T-helper 1 cell treated with Interleukin-12 subunit alpha and Interleukin-12 subunit beta and Interleukin-4 antibody, amounts not matched to agents 30 μg/mL and 1 μg/mL, for 36 hours (primary cell): ENCODE data around the gene HAO2.

Experiments used
- H3K27ac Mint-ChIP-seq: one replicate; pipeline ENCODE4 v1.8.0; 2021; ENCODE audit warnings: mild to moderate bottlenecking, mixed read lengths
- H3K27me3 Mint-ChIP-seq: one replicate; pipeline ENCODE4 v1.8.0; 2021; ENCODE audit warnings: low read depth, mixed read lengths
- H3K36me3 Mint-ChIP-seq: one replicate; pipeline ENCODE4 v1.8.0; 2021; ENCODE audit warnings: low read depth, mixed read lengths
- H3K4me1 Mint-ChIP-seq: one replicate; pipeline ENCODE4 v1.8.0; 2021; ENCODE audit warnings: low read depth, mixed read lengths
- H3K4me3 Mint-ChIP-seq: one replicate; pipeline ENCODE4 v1.8.0; 2021; ENCODE audit warnings: mild to moderate bottlenecking, moderate library complexity, mixed read lengths
- H3K9me3 Mint-ChIP-seq: one replicate; pipeline ENCODE4 v1.8.0; 2021; ENCODE audit warnings: mixed read lengths

HAO2 gene

DNA sequence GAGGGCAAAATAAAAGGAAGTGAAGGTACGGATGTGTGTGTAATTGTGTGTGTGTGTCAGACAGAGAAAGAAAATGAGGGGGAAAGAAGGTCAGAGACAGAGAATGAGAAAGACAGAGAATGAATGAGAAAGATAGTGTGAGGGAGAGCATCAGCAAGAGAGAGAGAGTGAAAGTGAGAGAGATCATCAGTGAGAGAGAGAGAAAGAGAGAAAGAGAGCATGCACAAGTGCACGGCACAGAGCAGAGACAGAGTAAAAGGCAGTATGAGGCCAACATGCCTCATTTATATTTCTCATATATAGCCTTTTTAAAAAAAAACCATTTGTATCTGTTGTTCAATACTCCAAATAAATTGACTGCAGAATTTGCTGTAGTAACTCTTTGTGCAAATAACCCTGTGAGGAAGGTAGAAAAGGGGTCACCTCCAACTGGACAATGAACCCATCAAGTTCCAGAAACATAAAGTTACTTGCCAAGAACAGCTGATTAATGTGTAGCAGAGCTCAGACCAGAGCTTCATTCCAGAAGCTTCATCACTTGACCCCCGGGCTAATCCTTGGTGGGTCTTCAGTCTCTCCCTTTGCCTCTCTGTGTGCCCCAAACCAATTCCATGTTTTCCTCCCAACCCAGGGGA, 47.5 kb downstream of the HAO2 start:
- no peaks in the 10 kb centered on the region for H3K4me1 Mint-ChIP-seq
- H3K36me3 Mint-ChIP-seq, result no peaks in the 10 kb centered on the region
- no peaks in the 10 kb centered on the region for H3K27me3 Mint-ChIP-seq
- H3K27ac Mint-ChIP-seq, result no peak overlapping the region
- no peaks in the 10 kb centered on the region for H3K9me3 Mint-ChIP-seq
- no peak overlapping the region for H3K4me3 Mint-ChIP-seq

DNA sequence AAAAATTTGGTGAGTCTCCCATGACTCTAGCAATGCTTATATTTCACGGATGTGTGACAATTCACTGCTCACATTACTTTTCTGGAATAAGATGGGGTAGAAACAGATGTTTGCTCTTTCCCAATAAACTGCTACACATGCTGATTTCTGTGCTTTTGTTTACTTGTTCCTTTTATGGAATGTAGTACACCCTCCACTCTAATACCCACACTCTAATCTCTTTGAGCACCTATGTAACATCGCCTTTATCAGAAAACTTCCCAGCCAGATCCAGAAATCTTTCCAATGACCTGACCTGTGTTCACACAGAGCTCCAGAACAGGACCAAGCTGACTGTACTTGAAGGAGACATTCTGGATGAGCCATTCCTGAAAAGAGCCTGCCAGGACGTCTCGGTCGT, 50.5 kb downstream of the HAO2 start:
- Mint-ChIP-seq H3K4me3 (no peak overlapping the region), H3K27me3 (no peaks in the 10 kb centered on the region), H3K36me3 (no peaks in the 10 kb centered on the region)

DNA sequence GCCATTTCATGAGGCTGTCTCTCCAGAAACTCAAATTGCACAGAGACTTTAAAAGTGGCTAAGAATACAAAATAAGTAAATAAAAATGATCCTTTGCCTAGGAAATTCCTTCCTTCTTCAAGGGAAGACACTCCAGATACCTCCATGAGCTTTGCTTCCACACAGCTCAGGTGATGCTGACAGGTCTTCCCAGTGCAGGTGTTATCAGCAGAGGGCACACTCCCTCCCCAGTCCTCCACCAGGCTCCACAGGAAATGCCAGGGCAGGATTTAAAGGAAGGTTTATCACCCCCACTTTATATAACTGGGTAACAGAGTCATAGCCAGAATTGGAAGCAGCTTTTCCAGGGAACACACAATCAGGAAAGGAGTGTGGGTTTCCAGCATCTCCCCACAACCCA, 52.1 kb downstream of the HAO2 start:
- Mint-ChIP-seq H3K27me3 (no peaks in the 10 kb centered on the region), H3K4me3 (no peak overlapping the region)

More for the DNA sequence above, 50.5 kb downstream of the HAO2 start:
- Mint-ChIP-seq H3K27ac (no peak overlapping the region), H3K4me1 (no peaks in the 10 kb centered on the region), H3K9me3 (no peaks in the 10 kb centered on the region)

DNA sequence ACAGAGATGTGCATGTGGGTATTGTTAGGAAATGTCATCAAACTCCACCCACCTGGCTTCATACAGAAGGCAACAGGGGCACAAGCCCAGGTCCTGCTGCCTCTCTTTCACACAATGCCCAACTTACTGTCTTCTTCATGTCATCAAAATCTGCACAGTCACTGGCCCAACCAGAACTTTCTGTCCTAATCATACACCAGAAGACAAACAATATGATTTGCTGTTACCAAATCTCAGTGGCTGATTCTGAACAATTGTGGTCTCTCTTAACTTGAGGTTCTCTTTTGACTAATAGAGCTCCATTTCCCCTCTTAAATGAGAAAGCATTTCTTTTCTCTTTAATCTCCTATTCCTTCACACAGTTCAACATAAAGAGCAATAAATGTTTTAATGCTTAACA, 54.0 kb downstream of the HAO2 start:
- Mint-ChIP-seq H3K27ac (no peak overlapping the region), H3K4me3 (no peak overlapping the region), H3K36me3 (no peaks in the 10 kb centered on the region), H3K9me3 (no peaks in the 10 kb centered on the region), H3K27me3 (no peaks in the 10 kb centered on the region), H3K4me1 (no peaks in the 10 kb centered on the region)

More for the DNA sequence above, 52.1 kb downstream of the HAO2 start:
- Mint-ChIP-seq H3K36me3 (no peaks in the 10 kb centered on the region), H3K9me3 (no peaks in the 10 kb centered on the region), H3K4me1 (no peaks in the 10 kb centered on the region), H3K27ac (no peak overlapping the region)

DNA sequence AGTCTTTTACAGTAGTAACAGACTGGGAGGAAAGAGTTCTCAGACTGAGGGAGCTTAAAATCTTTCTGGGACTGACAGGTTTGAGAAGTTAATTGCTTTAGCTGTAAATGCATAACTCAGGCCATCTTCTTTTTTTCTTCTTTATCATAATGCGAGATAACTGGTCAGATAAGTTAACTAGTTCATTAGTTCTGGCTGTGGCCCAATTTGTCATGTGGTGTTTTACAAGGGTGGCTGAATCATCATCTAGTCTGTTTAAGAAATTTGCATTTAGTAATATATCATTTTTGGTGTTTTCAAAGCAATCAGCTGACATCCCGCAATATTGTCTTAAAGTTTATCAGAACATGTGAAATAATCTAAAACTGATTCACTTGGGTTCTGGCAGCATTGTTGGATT, 60.4 kb downstream of the HAO2 start:
- H3K36me3 Mint-ChIP-seq, result no peaks in the 10 kb centered on the region
- no peaks in the 10 kb centered on the region for H3K27me3 Mint-ChIP-seq
- no peak overlapping the region for H3K27ac Mint-ChIP-seq
- no peaks in the 10 kb centered on the region for H3K4me1 Mint-ChIP-seq
- H3K9me3 Mint-ChIP-seq, result no peaks in the 10 kb centered on the region
- no peak overlapping the region for H3K4me3 Mint-ChIP-seq

DNA sequence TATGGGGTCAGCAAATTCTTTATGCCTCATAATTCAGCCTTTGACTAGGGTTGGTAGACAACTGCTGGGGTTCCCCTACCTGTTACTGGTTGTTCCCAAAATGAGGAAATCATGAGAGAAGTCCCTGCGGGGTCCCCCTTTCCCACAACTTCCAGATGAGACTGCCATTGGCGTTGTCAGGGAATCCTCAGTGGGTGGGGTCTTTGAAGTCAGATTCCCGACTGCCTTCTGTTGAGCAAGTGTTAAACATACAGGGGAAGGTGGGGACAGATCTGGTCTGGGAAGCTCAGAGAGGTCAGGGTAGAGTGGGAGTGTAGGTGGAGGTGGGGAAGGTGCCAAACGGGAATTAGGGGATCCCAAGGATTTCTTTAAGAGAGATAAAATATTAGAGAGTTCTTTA, 61.1 kb downstream of the HAO2 start:
- Mint-ChIP-seq H3K27me3 (no peaks in the 10 kb centered on the region), H3K27ac (no peak overlapping the region), H3K9me3 (no peaks in the 10 kb centered on the region), H3K4me3 (no peak overlapping the region), H3K36me3 (no peaks in the 10 kb centered on the region), H3K4me1 (no peaks in the 10 kb centered on the region)

DNA sequence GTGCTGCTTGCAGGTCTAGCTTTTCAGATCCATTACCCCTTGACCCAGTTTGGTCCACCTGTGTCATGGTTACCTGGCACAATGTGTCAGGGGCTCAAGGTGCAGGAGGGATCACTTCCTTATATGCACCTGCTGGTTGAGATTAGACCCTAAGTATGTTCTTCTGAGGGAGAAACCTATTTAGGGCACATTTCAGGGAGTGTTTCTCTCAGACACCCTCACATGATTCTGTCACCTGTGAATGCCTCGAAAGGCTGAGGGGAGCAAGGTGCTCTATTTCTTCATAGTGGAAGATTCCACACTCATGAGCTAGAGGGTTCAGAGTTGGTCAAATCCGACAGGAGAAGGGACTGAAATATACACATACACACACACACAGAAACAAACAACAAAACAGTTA, 61.9 kb downstream of the HAO2 start:
- Mint-ChIP-seq H3K27ac (no peak overlapping the region), H3K36me3 (no peaks in the 10 kb centered on the region), H3K9me3 (no peaks in the 10 kb centered on the region), H3K27me3 (no peaks in the 10 kb centered on the region), H3K4me1 (no peaks in the 10 kb centered on the region), H3K4me3 (no peak overlapping the region)

DNA sequence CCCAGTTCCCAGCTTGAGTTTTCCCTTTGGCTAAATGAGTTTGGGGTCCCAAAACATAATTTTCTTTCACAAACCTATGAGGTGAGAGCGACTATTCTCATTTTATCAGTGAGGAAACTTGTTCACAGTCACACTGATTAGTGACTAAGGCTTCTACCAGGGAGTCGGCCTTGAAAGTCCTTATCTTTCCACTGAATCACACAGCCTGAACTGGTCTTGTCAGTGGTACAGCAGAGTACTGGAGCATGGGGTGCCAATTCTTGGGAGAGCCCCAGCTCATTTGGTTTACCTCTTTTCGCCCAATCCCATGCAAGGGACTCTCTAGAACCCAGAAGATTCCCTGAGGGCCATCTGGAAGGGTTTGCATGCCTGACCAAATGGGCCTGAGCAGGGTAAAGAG, 63.3 kb downstream of the HAO2 start:
- no peaks in the 10 kb centered on the region for H3K36me3 Mint-ChIP-seq
- H3K9me3 Mint-ChIP-seq, result no peaks in the 10 kb centered on the region
- H3K27me3 Mint-ChIP-seq, result no peaks in the 10 kb centered on the region
- H3K4me3 Mint-ChIP-seq, result no peak overlapping the region
- H3K4me1 Mint-ChIP-seq, result no peaks in the 10 kb centered on the region
- H3K27ac Mint-ChIP-seq, result no peak overlapping the region

DNA sequence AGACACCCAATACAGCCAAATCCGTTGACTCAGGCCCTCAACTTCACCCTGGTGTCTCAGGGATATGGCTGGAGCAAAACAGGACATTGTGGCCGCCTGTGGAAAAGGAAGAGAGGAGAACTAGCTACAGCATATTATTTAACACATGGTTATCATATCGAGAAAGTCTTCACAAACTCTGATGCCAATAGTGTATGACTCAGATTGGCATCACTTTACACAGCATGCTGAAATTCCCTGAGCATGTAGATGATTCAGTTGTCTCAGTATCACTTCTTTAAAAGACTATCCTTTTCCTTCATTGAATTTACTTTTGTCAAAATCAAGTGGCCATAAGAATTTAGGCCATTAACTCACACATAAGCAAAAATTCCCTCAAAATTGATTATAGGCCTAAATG, 66.5 kb downstream of the HAO2 start:
- Mint-ChIP-seq H3K4me3 (no peak overlapping the region), H3K27me3 (peaks cover 8% of the 10 kb centered on the region), H3K4me1 (no peaks in the 10 kb centered on the region), H3K9me3 (no peaks in the 10 kb centered on the region), H3K27ac (no peak overlapping the region), H3K36me3 (no peaks in the 10 kb centered on the region)

DNA sequence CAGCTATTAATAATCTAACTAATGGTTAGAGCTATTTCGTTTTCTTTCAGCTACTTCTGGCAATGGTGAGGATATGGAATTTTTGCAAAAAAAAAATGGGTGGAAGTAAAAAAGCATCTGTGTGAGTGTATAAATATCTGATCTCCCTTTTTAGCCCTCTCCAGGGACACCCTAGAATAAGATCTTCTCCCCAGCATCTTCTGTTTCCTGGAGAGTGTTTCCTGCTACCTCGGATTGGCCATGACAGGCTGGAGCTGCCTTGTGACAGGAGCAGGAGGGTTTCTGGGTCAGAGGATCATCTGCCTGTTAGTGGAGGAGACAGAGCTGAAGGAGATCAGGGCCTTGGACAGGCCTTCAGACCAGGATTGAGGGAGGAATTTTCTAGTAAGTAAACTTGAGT, 70.2 kb downstream of the HAO2 start:
- H3K9me3 Mint-ChIP-seq, result no peaks in the 10 kb centered on the region
- H3K27me3 Mint-ChIP-seq, result peaks cover 17% of the 10 kb centered on the region
- H3K36me3 Mint-ChIP-seq, result no peaks in the 10 kb centered on the region
- H3K27ac Mint-ChIP-seq, result no peak overlapping the region
- no peak overlapping the region for H3K4me3 Mint-ChIP-seq
- no peaks in the 10 kb centered on the region for H3K4me1 Mint-ChIP-seq

DNA sequence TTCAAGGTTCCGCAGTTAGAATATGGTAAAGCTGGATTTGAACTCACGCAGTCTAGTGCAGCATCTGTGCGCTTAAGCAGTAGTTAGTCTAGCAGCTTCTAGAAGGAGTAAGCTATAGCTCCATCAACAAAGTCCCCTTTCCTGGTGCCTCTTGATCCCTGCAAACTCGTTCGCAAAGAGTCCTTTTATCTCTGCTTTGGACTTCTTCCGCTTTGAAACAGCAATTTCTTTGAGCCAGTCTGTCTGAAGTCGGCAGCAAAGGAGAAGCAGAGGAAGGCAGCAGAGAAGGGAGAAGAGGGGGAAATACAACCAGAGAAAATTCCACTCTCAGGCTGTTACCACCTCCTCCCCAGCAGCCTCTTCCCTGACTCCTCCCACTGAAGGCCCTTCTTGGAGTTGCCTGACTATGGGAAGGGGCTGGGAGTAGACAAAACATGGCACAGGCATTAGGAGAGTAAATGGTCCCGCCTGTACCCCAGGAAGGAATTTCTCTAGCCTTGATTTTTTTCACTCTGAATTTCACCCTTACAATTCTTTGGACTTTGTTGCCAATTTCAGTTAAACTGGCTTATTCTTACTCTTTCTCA, 72.2 kb downstream of the HAO2 start:
- Mint-ChIP-seq H3K27me3 (peaks cover 20% of the 10 kb centered on the region), H3K4me3 (no peak overlapping the region), H3K36me3 (no peaks in the 10 kb centered on the region), H3K4me1 (no peaks in the 10 kb centered on the region), H3K9me3 (no peaks in the 10 kb centered on the region), H3K27ac (no peak overlapping the region)

DNA sequence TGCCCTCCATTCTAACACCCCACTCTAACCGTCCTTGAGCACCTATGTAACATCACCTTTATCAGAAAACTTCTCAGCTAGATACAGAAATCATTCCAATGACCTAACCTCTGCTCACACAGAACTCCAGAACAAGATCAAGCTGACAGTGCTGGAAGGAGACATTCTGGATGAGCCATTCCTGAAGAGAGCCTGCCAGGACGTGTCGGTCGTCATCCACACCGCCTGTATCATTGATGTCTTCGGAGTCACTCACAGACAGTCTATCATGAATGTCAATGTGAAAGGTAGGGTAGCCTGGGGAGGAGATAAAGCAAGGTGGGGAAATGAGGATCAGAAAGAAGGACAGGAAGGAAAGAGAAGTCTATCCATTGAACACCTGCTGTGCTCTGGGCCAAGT, 74.2 kb downstream of the HAO2 start:
- H3K27ac Mint-ChIP-seq, result no peak overlapping the region
- no peaks in the 10 kb centered on the region for H3K36me3 Mint-ChIP-seq
- H3K4me3 Mint-ChIP-seq, result no peak overlapping the region
- no peaks in the 10 kb centered on the region for H3K9me3 Mint-ChIP-seq
- H3K27me3 Mint-ChIP-seq, result peaks cover 17% of the 10 kb centered on the region
- no peaks in the 10 kb centered on the region for H3K4me1 Mint-ChIP-seq
